Caco-2 (cell line): Measurements from ENCODE around the gene CDAN1. TPM values are rescaled to one million over a fixed set of nuclear protein-coding genes. Genes with fewer than 3 reads are reported as not detected.

Source experiments
- BruUV-seq: library from RNA; stranded (reverse); fragments of 400-500 nt; replicated peaks from 2 replicates; lab custom pipeline; 2021; lab: Mats Ljungman, UMichigan
- CTCF ChIA-PET: fragments of 300-600 bp; sonication (Branson Sonifier 250); formaldehyde crosslinking; loops from one replicate; lab custom pipeline; 2022; ENCODE audit warnings: antibody characterized with exemption; lab: Charles Lee
- POLR2A ChIA-PET: fragments of 300-600 bp; sonication (Branson Sonifier 250); formaldehyde crosslinking; loops from one replicate; lab custom pipeline; 2022; ENCODE audit warnings: antibody characterized with exemption; lab: Charles Lee
- DNase-seq, 2 experiments: peaks; one replicate each; pipeline versions ENCODE4 v3.0.0 to v3.0.0-alpha.2; 2020 to 2022
- H3K27me3 ChIP-seq: replicated peaks from 2 replicates; pipeline ENCODE4 v1.6.0; 2011; ENCODE audit warnings: low read length; ENCODE audit not compliant: control insufficient read depth, insufficient read depth
- H3K36me3 ChIP-seq: 2 replicates; pipeline ENCODE4 v1.5.1; 2011; ENCODE audit warnings: low read length; ENCODE audit not compliant: control insufficient read depth, insufficient read depth
- H3K4me1 ChIP-seq: fragments of 250-450 bp; sonication (Bioruptor Pico); 2 replicates; pipeline ENCODE4 v1.5.1; 2020; ENCODE audit warnings: mild to moderate bottlenecking
- H3K4me3 ChIP-seq: 2 replicates; pipeline ENCODE4 v1.5.1; 2011; ENCODE audit warnings: low read depth, mild to moderate bottlenecking, control low read depth, low read length
- H3K9me3 ChIP-seq: fragments of 250-450 bp; sonication (Bioruptor Pico); 2 replicates; pipeline ENCODE4 v1.5.1; 2020; ENCODE audit warnings: mild to moderate bottlenecking, moderate library complexity
- H3K27ac Mint-ChIP-seq: one replicate; pipeline ENCODE4 v1.8.0; 2022; ENCODE audit warnings: mixed read lengths; ENCODE audit not compliant: unreplicated experiment
- H3K27me3 Mint-ChIP-seq: one replicate; pipeline ENCODE4 v1.8.0; 2022; ENCODE audit warnings: mixed read lengths; ENCODE audit not compliant: insufficient read depth, unreplicated experiment
- H3K36me3 Mint-ChIP-seq: one replicate; pipeline ENCODE4 v1.8.0; 2022; ENCODE audit warnings: mild to moderate bottlenecking, mixed read lengths; ENCODE audit not compliant: insufficient read depth, unreplicated experiment
- H3K4me1 Mint-ChIP-seq: one replicate; pipeline ENCODE4 v1.8.0; 2022; ENCODE audit warnings: low read depth, mixed read lengths; ENCODE audit not compliant: unreplicated experiment
- H3K4me3 Mint-ChIP-seq: one replicate; pipeline ENCODE4 v1.8.0; 2022; ENCODE audit warnings: mild to moderate bottlenecking, moderate library complexity, mixed read lengths; ENCODE audit not compliant: unreplicated experiment
- H3K9me3 Mint-ChIP-seq: one replicate; pipeline ENCODE4 v1.8.0; 2022; ENCODE audit warnings: mixed read lengths; ENCODE audit not compliant: unreplicated experiment
- CTCF ChIP-seq, 2 experiments: fragments of 200-600 bp in 1 of 2; IDR thresholded peaks; 1 replicate in 1 of 2; 2 replicates in 1 of 2; pipeline versions ENCODE4 v1.5.1 to v1.8.0; 2011 to 2022; ENCODE audit warnings: antibody characterized with exemption in 1 of 2, control low read depth in 1 of 2, inconsistent platforms in 1 of 2, low read depth in 1 of 2, low read length in 1 of 2, mild to moderate bottlenecking in 1 of 2, moderate library complexity in 1 of 2; ENCODE audit not compliant: insufficient read depth in 1 of 2, severe bottlenecking in 1 of 2, unreplicated experiment in 1 of 2
- intact Hi-C: fragments of 100-400 bp; cut with micrococcal nuclease; formaldehyde crosslinking; loops from one replicate; pipeline ENCODE4 v1.10.0; 2022; ENCODE audit not compliant: unreplicated experiment
- total RNA-seq: library from RNA; stranded (reverse); gene quantifications from 2 replicates; pipeline ENCODE4 v1.2.3, GENCODE V29; 2022

The CDAN1 gene
- total RNA-seq, 1 experiment from 2014 or later, result 29.4 TPM

GRCh38 chr15:42730135-42730534 lies 6.8 kb downstream of the CDAN1 start:
- no peaks in the 10 kb centered on the region for H3K27me3 ChIP-seq
- intact Hi-C loops, result no loop called here
- BruUV-seq, result no TSS peak
- H3K4me3 ChIP-seq, result no peak overlapping the region
- no peak for TF ChIP-seq CTCF (IDR thresholded peaks at IDR 0.05; ENCODE audit: insufficient read depth in 1 of 2, low read depth in 1 of 2, low read length in 1 of 2, severe bottlenecking in 1 of 2, unreplicated experiment in 1 of 2)
- Mint-ChIP-seq H3K4me1 (no peaks in the 10 kb centered on the region), H3K27me3 (no peaks in the 10 kb centered on the region), H3K4me3 (no peak overlapping the region), H3K27ac (no peak overlapping the region), H3K36me3 (peaks cover 59% of the 10 kb centered on the region), H3K9me3 (no peaks in the 10 kb centered on the region)
- H3K36me3 ChIP-seq, result peaks cover 4% of the 10 kb centered on the region
- ChIA-PET POLR2A (no interaction called here), CTCF (interaction anchor here (0.6 kb wide), 1 partner anchor 1834 kb away, joined by 3 read pairs; no protein-coding TSS in a partner anchor)
- DNase-seq, result no peak
- H3K4me1 ChIP-seq, result no peaks in the 10 kb centered on the region
- no peaks in the 10 kb centered on the region for H3K9me3 ChIP-seq

GRCh38 chr15:42729409-42729808 lies 7.5 kb downstream of the CDAN1 start:
- BruUV-seq, result no TSS peak
- peaks cover 65% of the 10 kb centered on the region for H3K36me3 Mint-ChIP-seq

GRCh38 chr15:42728972-42729371 lies 8.0 kb downstream of the CDAN1 start:
- H3K4me1 Mint-ChIP-seq, result no peaks in the 10 kb centered on the region
- POLR2A ChIA-PET, result no interaction called here
- intact Hi-C loops, result no loop called here
- no TSS peak for BruUV-seq
- CTCF ChIA-PET, result no interaction called here
- peaks cover 4% of the 10 kb centered on the region for H3K36me3 ChIP-seq
- peaks cover 61% of the 10 kb centered on the region for H3K36me3 Mint-ChIP-seq
- no peak for TF ChIP-seq CTCF (IDR thresholded peaks at IDR 0.05; ENCODE audit: insufficient read depth in 1 of 2, low read depth in 1 of 2, low read length in 1 of 2, severe bottlenecking in 1 of 2, unreplicated experiment in 1 of 2)
- no peak for DNase-seq
- no peak overlapping the region for H3K4me3 Mint-ChIP-seq
- no peaks in the 10 kb centered on the region for H3K9me3 ChIP-seq
- no peak overlapping the region for H3K27ac Mint-ChIP-seq
- no peaks in the 10 kb centered on the region for H3K27me3 ChIP-seq
- H3K27me3 Mint-ChIP-seq, result no peaks in the 10 kb centered on the region
- H3K9me3 Mint-ChIP-seq, result no peaks in the 10 kb centered on the region
- H3K4me1 ChIP-seq, result no peaks in the 10 kb centered on the region
- H3K4me3 ChIP-seq, result no peak overlapping the region

More at GRCh38 chr15:42729409-42729808, 7.5 kb downstream of the CDAN1 start:
- CTCF ChIA-PET, result no interaction called here
- no peaks in the 10 kb centered on the region for H3K4me1 Mint-ChIP-seq
- intact Hi-C loops, result no loop called here
- Histone ChIP-seq H3K4me3 (no peak overlapping the region), H3K36me3 (peaks cover 4% of the 10 kb centered on the region), H3K9me3 (no peaks in the 10 kb centered on the region), H3K4me1 (no peaks in the 10 kb centered on the region), H3K27me3 (no peaks in the 10 kb centered on the region)
- no peak overlapping the region for H3K4me3 Mint-ChIP-seq
- no peaks in the 10 kb centered on the region for H3K9me3 Mint-ChIP-seq
- no peak for TF ChIP-seq CTCF (IDR thresholded peaks at IDR 0.05; ENCODE audit: insufficient read depth in 1 of 2, low read depth in 1 of 2, low read length in 1 of 2, severe bottlenecking in 1 of 2, unreplicated experiment in 1 of 2)
- no peak overlapping the region for H3K27ac Mint-ChIP-seq
- DNase-seq, result no peak
- POLR2A ChIA-PET, result no interaction called here
- H3K27me3 Mint-ChIP-seq, result no peaks in the 10 kb centered on the region
